ENCODE measurements around the gene RPS6KC1. TPM values are rescaled to one million over a fixed set of nuclear protein-coding genes. Genes with fewer than 3 reads are reported as not detected.

Gene RPS6KC1
- total and polyA plus RNA-seq, 2 donors (not counting 3 experiments of a cell fraction or from before 2014, with no cell fraction given), result 5.1 to 18.6 TPM

GRCh38 chr1:213055767-213056166, 4.7 kb downstream of the RPS6KC1 start:
- intact Hi-C loops (cut with micrococcal nuclease), result no loop called here
- no peak overlapping the region for H3K27ac ChIP-seq (ENCODE audit: insufficient read depth, low read depth, low read length)
- CTCF ChIA-PET, result interaction anchor here (1.3 kb wide), 1 partner anchor 14 kb away, joined by 5 read pairs; no protein-coding TSS in a partner anchor

More at GRCh38 chr1:213055767-213056166, 4.7 kb downstream of the RPS6KC1 start:
- TF ChIP-seq FOS (IDR thresholded peaks at IDR 0.05; ENCODE audit: borderline replicate concordance, insufficient read depth, low read length) (no peak), JUN (IDR thresholded peaks at IDR 0.05; ENCODE audit: borderline replicate concordance, insufficient read depth, insufficient read length, low read depth) (no peak), GATA2 (IDR thresholded peaks at IDR 0.05; ENCODE audit: insufficient read depth, insufficient read length, low read depth, low read length) (no peak), POLR2AphosphoS5 (IDR thresholded peaks at IDR 0.05; ENCODE audit: insufficient read depth, low read depth, low read length) (no peak), CTCF (IDR thresholded peaks at IDR 0.05; ENCODE audit: extremely low read depth in 1 of 2, insufficient read depth in 1 of 2, low read depth in 1 of 2, low read length in 2 of 2) (no peak), EZH2 (IDR thresholded peaks at IDR 0.05; ENCODE audit: borderline replicate concordance, low read depth, low read length, severe bottlenecking) (no peak), MYC (IDR thresholded peaks at IDR 0.05; ENCODE audit: low read depth, low read length) (no peak), MAX (IDR thresholded peaks at IDR 0.05; ENCODE audit: insufficient read depth, insufficient read length) (no peak), POLR2A (IDR thresholded peaks at IDR 0.05; ENCODE audit: low read depth, low read length) (no peak)
- DNase-seq (ENCODE audit: low read depth, low spot score) (no peak), FAIRE-seq (no peak)
- H3K9me1 ChIP-seq (replicated peaks; ENCODE audit: control insufficient read depth, extremely low read depth, insufficient read depth, low read length), result no peaks in the 10 kb centered on the region
- H3K9me3 ChIP-seq (replicated peaks; ENCODE audit: control insufficient read depth, insufficient read depth, low read length), result no peaks in the 10 kb centered on the region
- H3K4me2 ChIP-seq (ENCODE audit: insufficient read depth, low read length), result no peak overlapping the region
- H3K79me2 ChIP-seq (ENCODE audit: control insufficient read depth, insufficient read depth, low read length), result peaks cover 26% of the 10 kb centered on the region
- BruUV-seq (replicated peaks), result no TSS peak
- H4K20me1 ChIP-seq (replicated peaks; ENCODE audit: control insufficient read depth, extremely low read depth, insufficient read depth, low read length), result no peaks in the 10 kb centered on the region
- no peaks in the 10 kb centered on the region for H3K36me3 ChIP-seq (ENCODE audit: control insufficient read depth in 2 of 2, extremely low read depth in 1 of 2, insufficient read depth in 2 of 2, low read length in 2 of 2)
- H3K9ac ChIP-seq (replicated peaks; ENCODE audit: extremely low read depth, insufficient read depth, low read length), result no peak overlapping the region
- H3K4me1 ChIP-seq (ENCODE audit: control insufficient read depth, extremely low read depth, insufficient read depth, low read length), result peaks cover 6% of the 10 kb centered on the region
- H2AFZ ChIP-seq (ENCODE audit: low read depth, low read length), result no peak overlapping the region
- dilution Hi-C loops (cut with MboI; ENCODE audit: extremely low pct_ligation_motif_present, low sequenced_read_pairs), result no loop called here
- POLR2A ChIA-PET, result no interaction called here
- H3K4me3 ChIP-seq (replicated peaks in 1 of 3; ENCODE audit: insufficient read depth in 1 of 3, low read depth in 1 of 3, low read length in 3 of 3), result no peak overlapping the region
- H3K27me3 ChIP-seq (ENCODE audit: control insufficient read depth in 2 of 2, insufficient read depth in 2 of 2, low read length in 2 of 2), result no peaks in the 10 kb centered on the region

All from endothelial cell of umbilical vein (primary cell).